OCI-LY7 (cell line): ENCODE results near the gene CNTN4.

ENCODE experiments used
- CTCF ChIP-seq: fragments of 200-600 bp; sonication (generic); conservative IDR thresholded peaks from 2 replicates; pipeline ENCODE4 v1.5.1; 2014; ENCODE audit warnings: mild to moderate bottlenecking, antibody characterized with exemption, low read length, moderate library complexity, mixed read lengths
- EZH2phosphoT487 ChIP-seq: fragments of 200-600 bp; sonication (generic); IDR thresholded peaks from 2 replicates; pipeline ENCODE4 v1.6.1; 2018; ENCODE audit warnings: low read depth, borderline replicate concordance, mild to moderate bottlenecking, mixed run types, antibody characterized with exemption, low read length, moderate library complexity, mixed read lengths

GRCh38 chr3:2156244-2156847, 57.7 kb downstream of the CNTN4 start:
- TF ChIP-seq CTCF, result peak; percentile 69
- no peak for TF ChIP-seq EZH2phosphoT487
